ENCODE measurements around the gene MANSC4. TPM values are rescaled to one million over a fixed set of nuclear protein-coding genes. Genes with fewer than 3 reads are reported as not detected.

Gene MANSC4
- total and polyA plus RNA-seq, 2 experiments from 2014 or later, result not detected

- Histone ChIP-seq H2AFZ (no peak overlapping the region), H4K20me1 (replicated peaks; ENCODE audit: insufficient read depth) (0 out of 2 replicates have a peak, but pooled peaks cover 8% of the 10 kb centered on the region), H3F3A (replicated peaks; ENCODE audit: low read depth) (no peaks in the 10 kb centered on the region), H3K27ac (ENCODE audit: low read depth) (no peak overlapping the region), H3K4me1 (ENCODE audit: insufficient read depth) (peaks cover 22% of the 10 kb centered on the region), H3K79me2 (replicated peaks; ENCODE audit: insufficient read depth) (peaks cover 100% of the 10 kb centered on the region), H3K36me3 (ENCODE audit: insufficient read depth) (no peaks in the 10 kb centered on the region), H3K27me3 (ENCODE audit: insufficient read depth) (no peaks in the 10 kb centered on the region), H3K4me3 (no peak overlapping the region), H3K4me2 (no peak overlapping the region), H3K9me2 (ENCODE audit: insufficient read depth) (no peaks in the 10 kb centered on the region)
- ATAC-seq, result no peak
- peaks cover 31% of the 10 kb centered on the region for H3K4me1 Mint-ChIP-seq
- no peak for DNase-seq (ENCODE audit: low spot score)
- no peak overlapping the region for H3K4me3 Mint-ChIP-seq
- no peak for TF ChIP-seq JUNB (IDR thresholded peaks at IDR 0.05; ENCODE audit: unreplicated experiment)
- no peak for TF ChIP-seq ZNF331 (CRISPR knock-in tag; IDR thresholded peaks at IDR 0.05; ENCODE audit: low read depth)
- TF ChIP-seq ZNF462 (CRISPR knock-in tag; IDR thresholded peaks at IDR 0.05), result no peak
- no peak for TF ChIP-seq POLR2AphosphoS5 (IDR thresholded peaks at IDR 0.05; ENCODE audit: low read depth)
- TF ChIP-seq ZNF114 (CRISPR knock-in tag; IDR thresholded peaks at IDR 0.05), result no peak
- TF ChIP-seq STAT1 (IDR thresholded peaks at IDR 0.05; ENCODE audit: unreplicated experiment), result no peak
- no peak for TF ChIP-seq CREB1 (CRISPR knock-in tag; IDR thresholded peaks at IDR 0.05; ENCODE audit: low read depth)
- TF ChIP-seq EZH2phosphoT487 (IDR thresholded peaks at IDR 0.05; ENCODE audit: unreplicated experiment), result no peak
- TF ChIP-seq EZH2 (IDR thresholded peaks at IDR 0.05; ENCODE audit: low read depth, unreplicated experiment), result no peak
- TF ChIP-seq CTCF (conservative IDR thresholded peaks at IDR 0.05; ENCODE audit: low read depth in 2 of 2), result no peak
- no peak for TF ChIP-seq NANOG (IDR thresholded peaks at IDR 0.05; ENCODE audit: borderline replicate concordance)
- no peak for TF ChIP-seq ETS1 (IDR thresholded peaks at IDR 0.05)
- TF ChIP-seq REST (IDR thresholded peaks at IDR 0.05; ENCODE audit: unreplicated experiment), result no peak
- no peaks in the 10 kb centered on the region for H3K9me3 Mint-ChIP-seq
- peaks cover 2% of the 10 kb centered on the region for H3K27me3 Mint-ChIP-seq (ENCODE audit: insufficient read depth, low read depth, poor library complexity)
- H3K36me3 Mint-ChIP-seq (ENCODE audit: low read depth), result peaks cover 32% of the 10 kb centered on the region
- H3K27ac Mint-ChIP-seq, result no peak overlapping the region
Observed at GRCh38 chr12:27785882-27786570, 6.0 kb upstream of the MANSC4 start.
